ENCODE measurements around the gene RECK. TPM values are rescaled to one million over a fixed set of nuclear protein-coding genes. Genes with fewer than 3 reads are reported as not detected.

Gene RECK
- total and polyA plus RNA-seq, 2 donors (not counting 1 experiment from before 2014, with no cell fraction given) = 98.4 to 212 TPM

- H3K27ac ChIP-seq (ENCODE audit: insufficient read depth, low read length) = no peak within 1 kb of the TSS
- no peak within 1 kb of the TSS for H2AFZ ChIP-seq (ENCODE audit: low read length)
- TF ChIP-seq EZH2 (IDR thresholded peaks at IDR 0.05; ENCODE audit: low read length, missing control alignments) = no peak
- TF ChIP-seq CTCF (conservative IDR thresholded peaks at IDR 0.05 in 1 of 2, IDR thresholded peaks at IDR 0.05 in 1 of 2; ENCODE audit: low read depth in 1 of 2, low read length in 2 of 2) = no peak
- H3K27me3 ChIP-seq (ENCODE audit: control insufficient read depth, insufficient read depth, low read length) = no peaks in the 10 kb centered on the region
- no peaks in the 10 kb centered on the region for H3K79me2 ChIP-seq (ENCODE audit: control insufficient read depth, insufficient read depth, low read length)
- H3K36me3 ChIP-seq (ENCODE audit: control insufficient read depth, insufficient read depth, low read length) = no peaks in the 10 kb centered on the region
- H3K4me2 ChIP-seq (ENCODE audit: extremely low read depth, insufficient read depth, low read length) = no peak within 1 kb of the TSS
- DNase-seq (ENCODE audit: low read depth in 2 of 2) = no peak
- H3K4me3 ChIP-seq (replicated peaks in 1 of 4; ENCODE audit: control extremely low read depth in 1 of 4, insufficient read depth in 1 of 4, low read depth in 3 of 4, low read length in 4 of 4) = no peak within 1 kb of the TSS
- H4K20me1 ChIP-seq (ENCODE audit: control insufficient read depth, extremely low read depth, insufficient read depth, low read length) = no peaks in the 10 kb centered on the region
- H3K4me1 ChIP-seq (ENCODE audit: control insufficient read depth, extremely low read depth, insufficient read depth, low read length) = peaks cover 2% of the 10 kb centered on the region
- no peak within 1 kb of the TSS for H3K9ac ChIP-seq (ENCODE audit: insufficient read depth, low read length)
- no peaks in the 10 kb centered on the region for H3K9me3 ChIP-seq (ENCODE audit: control insufficient read depth, insufficient read depth, low read depth, low read length)
These were observed 132.5 kb downstream of the RECK start, which contains the start of gene CCIN for GRCh38 chr9:36169166-36169565. Gene CCIN, plus strand, starts transcription at chr9:36169388. Its CDS starts 115 bp downstream, at chr9:36169503.

- no peak overlapping the region for H3K4me2 ChIP-seq (ENCODE audit: extremely low read depth, insufficient read depth, low read length)
- no peaks in the 10 kb centered on the region for H3K27me3 ChIP-seq (ENCODE audit: control insufficient read depth, insufficient read depth, low read length)
- no peaks in the 10 kb centered on the region for H3K4me1 ChIP-seq (ENCODE audit: control insufficient read depth, extremely low read depth, insufficient read depth, low read length)
- no peak overlapping the region for H3K4me3 ChIP-seq (replicated peaks in 1 of 4; ENCODE audit: control extremely low read depth in 1 of 4, insufficient read depth in 1 of 4, low read depth in 3 of 4, low read length in 4 of 4)
- no peaks in the 10 kb centered on the region for H3K79me2 ChIP-seq (ENCODE audit: control insufficient read depth, insufficient read depth, low read length)
- no peak overlapping the region for H3K9ac ChIP-seq (ENCODE audit: insufficient read depth, low read length)
- no peak for TF ChIP-seq CTCF (conservative IDR thresholded peaks at IDR 0.05 in 1 of 2, IDR thresholded peaks at IDR 0.05 in 1 of 2; ENCODE audit: low read depth in 1 of 2, low read length in 2 of 2)
- no peak for TF ChIP-seq EZH2 (IDR thresholded peaks at IDR 0.05; ENCODE audit: low read length, missing control alignments)
- no peak overlapping the region for H3K27ac ChIP-seq (ENCODE audit: insufficient read depth, low read length)
- no peaks in the 10 kb centered on the region for H4K20me1 ChIP-seq (ENCODE audit: control insufficient read depth, extremely low read depth, insufficient read depth, low read length)
- no peaks in the 10 kb centered on the region for H3K9me3 ChIP-seq (ENCODE audit: control insufficient read depth, insufficient read depth, low read depth, low read length)
- H2AFZ ChIP-seq (ENCODE audit: low read length) = no peak overlapping the region
- H3K36me3 ChIP-seq (ENCODE audit: control insufficient read depth, insufficient read depth, low read length) = no peaks in the 10 kb centered on the region
- no peak for DNase-seq (ENCODE audit: low read depth in 2 of 2)
These were observed 133.0 kb downstream of the RECK start for GRCh38 chr9:36169708-36170107.

GRCh38 chr9:36170531-36170930 lies 133.8 kb downstream of the RECK start:
- Histone ChIP-seq H3K9me3 (ENCODE audit: control insufficient read depth, insufficient read depth, low read depth, low read length) (no peaks in the 10 kb centered on the region), H4K20me1 (ENCODE audit: control insufficient read depth, extremely low read depth, insufficient read depth, low read length) (no peaks in the 10 kb centered on the region), H3K27me3 (ENCODE audit: control insufficient read depth, insufficient read depth, low read length) (no peaks in the 10 kb centered on the region), H3K27ac (ENCODE audit: insufficient read depth, low read length) (no peak overlapping the region), H3K4me3 (replicated peaks in 1 of 4; ENCODE audit: control extremely low read depth in 1 of 4, insufficient read depth in 1 of 4, low read depth in 3 of 4, low read length in 4 of 4) (no peak overlapping the region), H3K9ac (ENCODE audit: insufficient read depth, low read length) (no peak overlapping the region), H3K36me3 (ENCODE audit: control insufficient read depth, insufficient read depth, low read length) (no peaks in the 10 kb centered on the region), H3K79me2 (ENCODE audit: control insufficient read depth, insufficient read depth, low read length) (no peaks in the 10 kb centered on the region), H3K4me1 (ENCODE audit: control insufficient read depth, extremely low read depth, insufficient read depth, low read length) (no peaks in the 10 kb centered on the region), H2AFZ (ENCODE audit: low read length) (no peak overlapping the region), H3K4me2 (ENCODE audit: extremely low read depth, insufficient read depth, low read length) (no peak overlapping the region)
- TF ChIP-seq EZH2 (IDR thresholded peaks at IDR 0.05; ENCODE audit: low read length, missing control alignments) (no peak), CTCF (conservative IDR thresholded peaks at IDR 0.05 in 1 of 2, IDR thresholded peaks at IDR 0.05 in 1 of 2; ENCODE audit: low read depth in 1 of 2, low read length in 2 of 2) (no peak)
- no peak for DNase-seq (ENCODE audit: low read depth in 2 of 2)
